Transverse colon (tissue), 4 donors: ENCODE results near the gene NEK3.

Experiments
- POLR2A ChIP-seq: fragments of 450-650 bp; IDR thresholded peaks from one replicate; pipeline ENCODE4 v1.6.1; 2016; ENCODE audit warnings: antibody characterized with exemption, mild to moderate bottlenecking, moderate library complexity
- POLR2AphosphoS5 ChIP-seq, 3 donors: sonication (generic); formaldehyde crosslinking; IDR thresholded peaks; one replicate each; pipeline ENCODE4 v1.6.1; 2016; ENCODE audit warnings: antibody characterized with exemption in 3 of 3
- TF ChIP-seq, protein P1 (sequence below), 5 experiments: fragments of 200-600 bp in 3 of 5; fragments of 450-650 bp in 2 of 5; sonication (generic) in 3 of 5; IDR thresholded peaks; 1 replicate in 2 of 5; 2 replicates in 3 of 5; pipeline ENCODE4 v1.5.1; 2016 to 2017; ENCODE audit warnings: antibody characterized with exemption in 5 of 5, inconsistent platforms in 3 of 5, mild to moderate bottlenecking in 2 of 5, moderate library complexity in 1 of 5

DNA sequence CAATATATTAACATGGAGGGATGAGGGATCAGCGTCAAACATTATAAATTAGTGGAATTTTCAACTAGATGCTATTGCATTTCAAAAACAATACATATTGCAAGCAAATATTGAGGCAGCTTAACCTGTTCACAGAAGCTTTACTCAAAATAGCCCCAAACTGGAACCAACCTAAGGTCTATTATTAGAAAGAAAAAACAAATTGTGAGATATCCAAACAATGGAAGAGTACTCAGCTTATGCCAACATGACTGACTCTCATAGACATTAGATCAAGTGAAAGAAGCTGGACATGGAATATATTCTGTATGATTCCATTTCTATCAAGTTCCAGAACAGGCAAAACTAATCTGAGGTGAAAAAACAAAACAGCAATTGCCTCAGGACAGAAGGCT lies 27.6 kb upstream of the NEK3 start:
- TF ChIP-seq, protein P1, sequence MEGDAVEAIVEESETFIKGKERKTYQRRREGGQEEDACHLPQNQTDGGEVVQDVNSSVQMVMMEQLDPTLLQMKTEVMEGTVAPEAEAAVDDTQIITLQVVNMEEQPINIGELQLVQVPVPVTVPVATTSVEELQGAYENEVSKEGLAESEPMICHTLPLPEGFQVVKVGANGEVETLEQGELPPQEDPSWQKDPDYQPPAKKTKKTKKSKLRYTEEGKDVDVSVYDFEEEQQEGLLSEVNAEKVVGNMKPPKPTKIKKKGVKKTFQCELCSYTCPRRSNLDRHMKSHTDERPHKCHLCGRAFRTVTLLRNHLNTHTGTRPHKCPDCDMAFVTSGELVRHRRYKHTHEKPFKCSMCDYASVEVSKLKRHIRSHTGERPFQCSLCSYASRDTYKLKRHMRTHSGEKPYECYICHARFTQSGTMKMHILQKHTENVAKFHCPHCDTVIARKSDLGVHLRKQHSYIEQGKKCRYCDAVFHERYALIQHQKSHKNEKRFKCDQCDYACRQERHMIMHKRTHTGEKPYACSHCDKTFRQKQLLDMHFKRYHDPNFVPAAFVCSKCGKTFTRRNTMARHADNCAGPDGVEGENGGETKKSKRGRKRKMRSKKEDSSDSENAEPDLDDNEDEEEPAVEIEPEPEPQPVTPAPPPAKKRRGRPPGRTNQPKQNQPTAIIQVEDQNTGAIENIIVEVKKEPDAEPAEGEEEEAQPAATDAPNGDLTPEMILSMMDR (IDR thresholded peaks at IDR 0.05): no peak
- TF ChIP-seq POLR2AphosphoS5 (IDR thresholded peaks at IDR 0.05): no peak
- TF ChIP-seq POLR2A: no peak
